ENCODE results near the gene CYTH4. TPM values are rescaled to one million over a fixed set of nuclear protein-coding genes. Genes with fewer than 3 reads are reported as not detected.
"Not testable (repeated sequence)": the region's sequence is repeated elsewhere in the genome, so short reads cannot be mapped to it uniquely, and the experiment has no call there.

The CYTH4 gene
- polyA plus RNA-seq, 1 donor from 2014 or later: not detected

- Histone ChIP-seq H3K27ac (ENCODE audit: low read length) (no peak overlapping the region), H3K27me3 (ENCODE audit: insufficient read depth, low read depth, low read length) (no peaks in the 10 kb centered on the region), H3K36me3 (ENCODE audit: insufficient read depth, low read length) (no peaks in the 10 kb centered on the region), H4K20me1 (ENCODE audit: insufficient read depth) (no peaks in the 10 kb centered on the region), H3F3A (ENCODE audit: insufficient read depth, low read length, poor library complexity, severe bottlenecking) (no peaks in the 10 kb centered on the region), H3K4me3 (ENCODE audit: low read length) (no peak overlapping the region), H3K79me2 (replicated peaks; ENCODE audit: insufficient read depth, low read length) (no peaks in the 10 kb centered on the region), H2AFZ (ENCODE audit: low read depth, low read length) (no peak overlapping the region), H3K4me2 (ENCODE audit: low read length) (no peak overlapping the region), H3K9ac (ENCODE audit: low read length) (no peak overlapping the region), H3K9me2 (ENCODE audit: insufficient read depth, low read length) (no peaks in the 10 kb centered on the region), H3K9me3 (ENCODE audit: low read length) (no peaks in the 10 kb centered on the region)
- TF ChIP-seq RAD21 (conservative IDR thresholded peaks at IDR 0.05) (no peak), POLR2AphosphoS5 (IDR thresholded peaks at IDR 0.05) (no peak), EZH2 (IDR thresholded peaks at IDR 0.05; ENCODE audit: borderline replicate concordance, insufficient read depth, low read length, poor library complexity, severe bottlenecking) (no peak), TAF1 (IDR thresholded peaks at IDR 0.05; ENCODE audit: low read depth) (no peak), MXI1 (conservative IDR thresholded peaks at IDR 0.05; ENCODE audit: poor library complexity, severe bottlenecking) (no peak), EP300 (conservative IDR thresholded peaks at IDR 0.05; ENCODE audit: poor library complexity, severe bottlenecking) (no peak)
- TF ChIP-seq, protein P1, sequence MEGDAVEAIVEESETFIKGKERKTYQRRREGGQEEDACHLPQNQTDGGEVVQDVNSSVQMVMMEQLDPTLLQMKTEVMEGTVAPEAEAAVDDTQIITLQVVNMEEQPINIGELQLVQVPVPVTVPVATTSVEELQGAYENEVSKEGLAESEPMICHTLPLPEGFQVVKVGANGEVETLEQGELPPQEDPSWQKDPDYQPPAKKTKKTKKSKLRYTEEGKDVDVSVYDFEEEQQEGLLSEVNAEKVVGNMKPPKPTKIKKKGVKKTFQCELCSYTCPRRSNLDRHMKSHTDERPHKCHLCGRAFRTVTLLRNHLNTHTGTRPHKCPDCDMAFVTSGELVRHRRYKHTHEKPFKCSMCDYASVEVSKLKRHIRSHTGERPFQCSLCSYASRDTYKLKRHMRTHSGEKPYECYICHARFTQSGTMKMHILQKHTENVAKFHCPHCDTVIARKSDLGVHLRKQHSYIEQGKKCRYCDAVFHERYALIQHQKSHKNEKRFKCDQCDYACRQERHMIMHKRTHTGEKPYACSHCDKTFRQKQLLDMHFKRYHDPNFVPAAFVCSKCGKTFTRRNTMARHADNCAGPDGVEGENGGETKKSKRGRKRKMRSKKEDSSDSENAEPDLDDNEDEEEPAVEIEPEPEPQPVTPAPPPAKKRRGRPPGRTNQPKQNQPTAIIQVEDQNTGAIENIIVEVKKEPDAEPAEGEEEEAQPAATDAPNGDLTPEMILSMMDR (IDR thresholded peaks at IDR 0.05; ENCODE audit: poor library complexity, severe bottlenecking): no peak
These were observed 36.6 kb upstream of the CYTH4 start for GRCh38 chr22:37245740-37246139.

DNA sequence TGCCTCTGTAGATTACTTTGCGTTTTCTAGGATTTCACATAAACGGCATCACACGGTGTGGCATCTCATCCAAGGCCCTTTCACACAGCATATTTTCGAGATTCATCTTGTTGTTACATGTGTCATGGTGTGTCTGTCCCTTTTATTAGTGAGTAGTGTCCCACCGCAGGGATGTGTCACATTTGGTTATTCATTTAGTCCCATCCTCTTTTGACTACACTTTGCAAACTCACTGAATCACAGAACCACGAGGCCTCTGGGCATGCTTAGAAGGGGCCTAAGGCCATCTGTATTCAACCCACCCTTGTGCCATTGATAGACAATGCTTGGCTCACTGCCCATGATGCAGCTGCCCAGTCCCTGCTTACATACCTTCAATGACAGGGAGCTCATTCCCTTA is 34.1 kb upstream of the CYTH4 start:
- Histone ChIP-seq H2AFZ (ENCODE audit: low read depth, low read length) (no peak overlapping the region), H3K9ac (ENCODE audit: low read length) (no peak overlapping the region), H3K27ac (ENCODE audit: low read length) (no peak overlapping the region), H3K4me3 (ENCODE audit: low read length) (no peak overlapping the region), H3F3A (ENCODE audit: insufficient read depth, low read length, poor library complexity, severe bottlenecking) (no peaks in the 10 kb centered on the region), H3K79me2 (replicated peaks; ENCODE audit: insufficient read depth, low read length) (no peaks in the 10 kb centered on the region), H3K4me2 (ENCODE audit: low read length) (no peak overlapping the region), H3K36me3 (ENCODE audit: insufficient read depth, low read length) (no peaks in the 10 kb centered on the region), H3K9me3 (ENCODE audit: low read length) (no peaks in the 10 kb centered on the region), H3K27me3 (ENCODE audit: insufficient read depth, low read depth, low read length) (no peaks in the 10 kb centered on the region), H4K20me1 (ENCODE audit: insufficient read depth) (no peaks in the 10 kb centered on the region), H3K9me2 (ENCODE audit: insufficient read depth, low read length) (no peaks in the 10 kb centered on the region)
- TF ChIP-seq POLR2AphosphoS5 (IDR thresholded peaks at IDR 0.05) (no peak), MXI1 (conservative IDR thresholded peaks at IDR 0.05; ENCODE audit: poor library complexity, severe bottlenecking) (no peak)

- TF ChIP-seq, protein P1 (IDR thresholded peaks at IDR 0.05; ENCODE audit: poor library complexity, severe bottlenecking): no peak
- no peak for TF ChIP-seq REST (IDR thresholded peaks at IDR 0.05; ENCODE audit: borderline replicate concordance)
- TF ChIP-seq EZH2 (IDR thresholded peaks at IDR 0.05; ENCODE audit: borderline replicate concordance, insufficient read depth, low read length, poor library complexity, severe bottlenecking): no peak
- no peak for TF ChIP-seq RAD21 (conservative IDR thresholded peaks at IDR 0.05)
- no peak for TF ChIP-seq TAF1 (IDR thresholded peaks at IDR 0.05; ENCODE audit: low read depth)
- no peak for TF ChIP-seq EP300 (conservative IDR thresholded peaks at IDR 0.05; ENCODE audit: poor library complexity, severe bottlenecking)
- TF ChIP-seq SMC3 (conservative IDR thresholded peaks at IDR 0.05; ENCODE audit: poor library complexity): no peak
- Histone ChIP-seq H4K20me1 (ENCODE audit: insufficient read depth) (no peaks in the 10 kb centered on the region), H3K9me2 (ENCODE audit: insufficient read depth, low read length) (no peaks in the 10 kb centered on the region), H3K9me3 (ENCODE audit: low read length) (no peaks in the 10 kb centered on the region), H3K79me2 (replicated peaks; ENCODE audit: insufficient read depth, low read length) (no peaks in the 10 kb centered on the region), H3K27ac (ENCODE audit: low read length) (no peak overlapping the region), H2AFZ (ENCODE audit: low read depth, low read length) (no peak overlapping the region), H3K36me3 (ENCODE audit: insufficient read depth, low read length) (no peaks in the 10 kb centered on the region), H3K4me2 (ENCODE audit: low read length) (no peak overlapping the region), H3K9ac (ENCODE audit: low read length) (no peak overlapping the region), H3F3A (ENCODE audit: insufficient read depth, low read length, poor library complexity, severe bottlenecking) (no peaks in the 10 kb centered on the region), H3K4me3 (ENCODE audit: low read length) (no peak overlapping the region), H3K27me3 (ENCODE audit: insufficient read depth, low read depth, low read length) (no peaks in the 10 kb centered on the region)
These were observed 32.3 kb upstream of the CYTH4 start for GRCh38 chr22:37249986-37250385.

GRCh38 chr22:37251836-37252235 is 30.5 kb upstream of the CYTH4 start:
- H3K27me3 ChIP-seq (ENCODE audit: insufficient read depth, low read depth, low read length); H3K9ac ChIP-seq (ENCODE audit: low read length); H3K79me2 ChIP-seq (replicated peaks; ENCODE audit: insufficient read depth, low read length); H4K20me1 ChIP-seq (ENCODE audit: insufficient read depth); H3K4me2 ChIP-seq (ENCODE audit: low read length); H3F3A ChIP-seq (ENCODE audit: insufficient read depth, low read length, poor library complexity, severe bottlenecking); H3K4me3 ChIP-seq (ENCODE audit: low read length); H3K36me3 ChIP-seq (ENCODE audit: insufficient read depth, low read length); H3K27ac ChIP-seq (ENCODE audit: low read length); H3K9me2 ChIP-seq (ENCODE audit: insufficient read depth, low read length); H3K9me3 ChIP-seq (ENCODE audit: low read length); H2AFZ ChIP-seq (ENCODE audit: low read depth, low read length): not testable (repeated sequence)

Measured in neural cell (in vitro differentiated cells).